Uterus (tissue), 2 donors: ENCODE data around the gene PDP2.

ENCODE experiments used
- POLR2A ChIP-seq, 2 donors: fragments of 450-650 bp; IDR thresholded peaks; one replicate each; pipeline ENCODE4 v1.6.1; 2016; ENCODE audit warnings: antibody characterized with exemption in 2 of 2, mild to moderate bottlenecking in 1 of 2, moderate library complexity in 1 of 2
- TF ChIP-seq, protein P1 (sequence below), 4 experiments: fragments of 200-600 bp in 2 of 4; fragments of 450-650 bp in 2 of 4; sonication (generic) in 2 of 4; IDR thresholded peaks; one replicate each; pipeline ENCODE4 v1.5.1; 2016 to 2019; ENCODE audit warnings: antibody characterized with exemption in 4 of 4, mild to moderate bottlenecking in 2 of 4, moderate library complexity in 1 of 4

DNA sequence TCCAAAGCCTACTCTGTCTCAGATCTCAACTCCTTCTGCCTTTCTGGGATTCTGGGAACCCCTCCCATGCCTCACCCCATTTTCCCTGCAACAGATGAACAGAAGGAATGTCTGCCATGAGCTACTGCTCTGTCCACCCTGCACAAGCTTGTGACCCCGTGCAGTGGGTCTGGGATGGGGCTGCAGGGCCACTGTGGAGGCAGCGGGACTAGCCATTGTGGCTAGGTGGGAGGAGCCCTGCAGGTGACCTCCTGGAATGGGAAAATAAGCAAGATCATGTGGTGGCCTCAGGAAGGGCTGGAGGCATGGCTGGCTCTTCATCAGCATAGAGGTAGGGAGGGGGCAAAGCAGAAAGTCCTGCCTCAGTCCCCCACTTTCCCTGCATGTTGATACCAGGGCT is 13.7 kb downstream of the PDP2 start:
- no peak for TF ChIP-seq POLR2A (IDR thresholded peaks at IDR 0.05)
- TF ChIP-seq, protein P1, sequence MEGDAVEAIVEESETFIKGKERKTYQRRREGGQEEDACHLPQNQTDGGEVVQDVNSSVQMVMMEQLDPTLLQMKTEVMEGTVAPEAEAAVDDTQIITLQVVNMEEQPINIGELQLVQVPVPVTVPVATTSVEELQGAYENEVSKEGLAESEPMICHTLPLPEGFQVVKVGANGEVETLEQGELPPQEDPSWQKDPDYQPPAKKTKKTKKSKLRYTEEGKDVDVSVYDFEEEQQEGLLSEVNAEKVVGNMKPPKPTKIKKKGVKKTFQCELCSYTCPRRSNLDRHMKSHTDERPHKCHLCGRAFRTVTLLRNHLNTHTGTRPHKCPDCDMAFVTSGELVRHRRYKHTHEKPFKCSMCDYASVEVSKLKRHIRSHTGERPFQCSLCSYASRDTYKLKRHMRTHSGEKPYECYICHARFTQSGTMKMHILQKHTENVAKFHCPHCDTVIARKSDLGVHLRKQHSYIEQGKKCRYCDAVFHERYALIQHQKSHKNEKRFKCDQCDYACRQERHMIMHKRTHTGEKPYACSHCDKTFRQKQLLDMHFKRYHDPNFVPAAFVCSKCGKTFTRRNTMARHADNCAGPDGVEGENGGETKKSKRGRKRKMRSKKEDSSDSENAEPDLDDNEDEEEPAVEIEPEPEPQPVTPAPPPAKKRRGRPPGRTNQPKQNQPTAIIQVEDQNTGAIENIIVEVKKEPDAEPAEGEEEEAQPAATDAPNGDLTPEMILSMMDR (IDR thresholded peaks at IDR 0.05) = no peak
